Measurements from ENCODE around the gene MAP7D1. TPM values are rescaled to one million over a fixed set of nuclear protein-coding genes. Genes with fewer than 3 reads are reported as not detected.
"Not testable (repeated sequence)": the region's sequence is repeated elsewhere in the genome, so short reads cannot be mapped to it uniquely, and the experiment has no call there.

The MAP7D1 gene
- total RNA-seq, 1 donor from 2014 or later: 172 TPM

- H3K27me3 Mint-ChIP-seq (ENCODE audit: low read depth); H3K27ac Mint-ChIP-seq; DNase-seq (ENCODE audit: low spot score); H3K9me3 Mint-ChIP-seq: not testable (repeated sequence)
- Mint-ChIP-seq H3K36me3 (ENCODE audit: low read depth) (peaks cover 39% of the 10 kb centered on the region), H3K4me1 (ENCODE audit: low read depth) (peaks cover 61% of the 10 kb centered on the region), H3K4me3 (ENCODE audit: low read depth) (peak overlapping the region; percentile 89)
- intact Hi-C loops (cut with micrococcal nuclease): loop anchor here (5.0 to 10.0 kb wide), 2 partner anchors 266 to 967 kb away; partner anchors contain the start of gene SFPQ
Observed at GRCh38 chr1:36158827-36159252, 2.9 kb downstream of the MAP7D1 start.

GRCh38 chr1:36159614-36160387 is 3.8 kb downstream of the MAP7D1 start:
- intact Hi-C loops (cut with micrococcal nuclease): loop anchor here (5.0 to 10.0 kb wide), 2 partner anchors 265 to 968 kb away; partner anchors contain the start of gene SFPQ
- no peak for DNase-seq (ENCODE audit: low spot score)
- Mint-ChIP-seq H3K9me3 (no peaks in the 10 kb centered on the region), H3K27me3 (ENCODE audit: low read depth) (no peaks in the 10 kb centered on the region), H3K27ac (peak overlapping the region; percentile 93), H3K36me3 (ENCODE audit: low read depth) (peaks cover 47% of the 10 kb centered on the region), H3K4me3 (ENCODE audit: low read depth) (peak overlapping the region; percentile 77), H3K4me1 (ENCODE audit: low read depth) (peaks cover 61% of the 10 kb centered on the region)

GRCh38 chr1:36160388-36160948 is 4.5 kb downstream of the MAP7D1 start:
- intact Hi-C loops (cut with micrococcal nuclease): no loop called here

GRCh38 chr1:36160949-36161485 is 5.1 kb downstream of the MAP7D1 start:
- intact Hi-C loops (cut with micrococcal nuclease): loop anchor here (1.0 kb wide), 1 partner anchor 12 kb away; the partner anchor contains the start of gene TRAPPC3
- Mint-ChIP-seq H3K27me3 (ENCODE audit: low read depth) (no peaks in the 10 kb centered on the region), H3K4me3 (ENCODE audit: low read depth) (peak overlapping the region; percentile 77), H3K36me3 (ENCODE audit: low read depth) (peaks cover 51% of the 10 kb centered on the region), H3K27ac (peak overlapping the region; percentile 93), H3K4me1 (ENCODE audit: low read depth) (peaks cover 59% of the 10 kb centered on the region), H3K9me3 (no peaks in the 10 kb centered on the region)
- peak; percentile 68 for DNase-seq (ENCODE audit: low spot score)

More at GRCh38 chr1:36160388-36160948, 4.5 kb downstream of the MAP7D1 start:
- Mint-ChIP-seq H3K36me3 (ENCODE audit: low read depth) (peaks cover 48% of the 10 kb centered on the region), H3K9me3 (no peaks in the 10 kb centered on the region), H3K4me1 (ENCODE audit: low read depth) (peaks cover 59% of the 10 kb centered on the region), H3K27me3 (ENCODE audit: low read depth) (no peaks in the 10 kb centered on the region), H3K27ac (peak overlapping the region; percentile 93), H3K4me3 (ENCODE audit: low read depth) (peak overlapping the region; percentile 77)
- DNase-seq (ENCODE audit: low spot score): no peak

GRCh38 chr1:36161641-36162531 is 5.9 kb downstream of the MAP7D1 start:
- Mint-ChIP-seq H3K4me3 (ENCODE audit: low read depth) (peak overlapping the region; percentile 77), H3K4me1 (ENCODE audit: low read depth) (peaks cover 64% of the 10 kb centered on the region), H3K27me3 (ENCODE audit: low read depth) (no peaks in the 10 kb centered on the region), H3K27ac (peak overlapping the region; percentile 93), H3K36me3 (ENCODE audit: low read depth) (peaks cover 56% of the 10 kb centered on the region), H3K9me3 (no peaks in the 10 kb centered on the region)
- peak; percentile 42 for DNase-seq (ENCODE audit: low spot score)
- intact Hi-C loops (cut with micrococcal nuclease): loop anchor here (1.0 kb wide), 1 partner anchor 13 kb away; the partner anchor contains the start of gene TRAPPC3

GRCh38 chr1:36162680-36163239 is 6.8 kb downstream of the MAP7D1 start:
- Mint-ChIP-seq H3K9me3 (no peaks in the 10 kb centered on the region), H3K36me3 (ENCODE audit: low read depth) (peaks cover 54% of the 10 kb centered on the region), H3K27me3 (ENCODE audit: low read depth) (no peaks in the 10 kb centered on the region), H3K4me1 (ENCODE audit: low read depth) (peaks cover 63% of the 10 kb centered on the region), H3K4me3 (ENCODE audit: low read depth) (peak overlapping the region; percentile 77), H3K27ac (peak overlapping the region; percentile 93)
- DNase-seq (ENCODE audit: low spot score): no peak
- intact Hi-C loops (cut with micrococcal nuclease): no loop called here

- Mint-ChIP-seq H3K27ac (peak overlapping the region; percentile 93), H3K36me3 (ENCODE audit: low read depth) (peaks cover 50% of the 10 kb centered on the region), H3K27me3 (ENCODE audit: low read depth) (no peaks in the 10 kb centered on the region), H3K9me3 (no peaks in the 10 kb centered on the region), H3K4me1 (ENCODE audit: low read depth) (peaks cover 58% of the 10 kb centered on the region), H3K4me3 (ENCODE audit: low read depth) (no peak overlapping the region)
- intact Hi-C loops (cut with micrococcal nuclease): no loop called here
- no peak for DNase-seq (ENCODE audit: low spot score)
Observed at GRCh38 chr1:36163426-36163825, 7.5 kb downstream of the MAP7D1 start.

GRCh38 chr1:36164361-36164760 is 8.4 kb downstream of the MAP7D1 start:
- no peak for DNase-seq (ENCODE audit: low spot score)
- Mint-ChIP-seq H3K36me3 (ENCODE audit: low read depth) (peaks cover 46% of the 10 kb centered on the region), H3K27me3 (ENCODE audit: low read depth) (no peaks in the 10 kb centered on the region), H3K9me3 (no peaks in the 10 kb centered on the region), H3K27ac (peak overlapping the region; percentile 19), H3K4me1 (ENCODE audit: low read depth) (peaks cover 54% of the 10 kb centered on the region), H3K4me3 (ENCODE audit: low read depth) (no peak overlapping the region)
- intact Hi-C loops (cut with micrococcal nuclease): no loop called here

- no peaks in the 10 kb centered on the region for H3K9me3 Mint-ChIP-seq
- H3K4me3 Mint-ChIP-seq (ENCODE audit: low read depth): no peak overlapping the region
- no peak overlapping the region for H3K27ac Mint-ChIP-seq
- H3K36me3 Mint-ChIP-seq (ENCODE audit: low read depth): peaks cover 44% of the 10 kb centered on the region
- DNase-seq (ENCODE audit: low spot score): no peak
- intact Hi-C loops (cut with micrococcal nuclease): no loop called here
- H3K4me1 Mint-ChIP-seq (ENCODE audit: low read depth): peaks cover 50% of the 10 kb centered on the region
- H3K27me3 Mint-ChIP-seq (ENCODE audit: low read depth): no peaks in the 10 kb centered on the region
Observed at GRCh38 chr1:36165145-36165544, 9.2 kb downstream of the MAP7D1 start.

GRCh38 chr1:36166136-36166535 is 10.2 kb downstream of the MAP7D1 start:
- Mint-ChIP-seq H3K27ac (no peak overlapping the region), H3K4me3 (ENCODE audit: low read depth) (no peak overlapping the region), H3K36me3 (ENCODE audit: low read depth) (peaks cover 50% of the 10 kb centered on the region), H3K9me3 (no peaks in the 10 kb centered on the region), H3K4me1 (ENCODE audit: low read depth) (peaks cover 43% of the 10 kb centered on the region), H3K27me3 (ENCODE audit: low read depth) (no peaks in the 10 kb centered on the region)
- no peak for DNase-seq (ENCODE audit: low spot score)
- intact Hi-C loops (cut with micrococcal nuclease): no loop called here

- Mint-ChIP-seq H3K27me3 (ENCODE audit: low read depth) (no peaks in the 10 kb centered on the region), H3K27ac (peak overlapping the region; percentile 24), H3K36me3 (ENCODE audit: low read depth) (peaks cover 53% of the 10 kb centered on the region), H3K4me3 (ENCODE audit: low read depth) (no peak overlapping the region), H3K4me1 (ENCODE audit: low read depth) (peaks cover 36% of the 10 kb centered on the region), H3K9me3 (no peaks in the 10 kb centered on the region)
- no peak for DNase-seq (ENCODE audit: low spot score)
- intact Hi-C loops (cut with micrococcal nuclease): no loop called here
Observed at GRCh38 chr1:36166938-36167905, 11.3 kb downstream of the MAP7D1 start.

Measured in activated T-helper 2 cell treated with anti-CD3 and anti-CD28 coated beads, Interferon-gamma antibody, Interleukin-2, Interleukin-4, amounts not matched to agents 10 μg/mL and 5 μg/mL and 100 μg/mL, durations not matched to agents 14 hours and 24 hours and 36 hours (primary cell).